ENCODE data around the gene PARD6B. TPM values are rescaled to one million over a fixed set of nuclear protein-coding genes. Genes with fewer than 3 reads are reported as not detected.
A peak's percentile ranks its signal among the peaks of the same experiment; 100 is the strongest.

The PARD6B gene
- polyA plus RNA-seq, 1 donor from 2014 or later: 5.9 TPM

- H3K27me3 ChIP-seq (ENCODE audit: insufficient read depth, low read depth, low read length): no peaks in the 10 kb centered on the region
- no peaks in the 10 kb centered on the region for H3K9me3 ChIP-seq (ENCODE audit: low read length)
- H3F3A ChIP-seq (ENCODE audit: insufficient read depth, low read length, poor library complexity, severe bottlenecking): no peaks in the 10 kb centered on the region
- H3K9ac ChIP-seq (ENCODE audit: low read length): peak within 1 kb of the TSS; percentile 89
- H3K27ac ChIP-seq (ENCODE audit: low read length): peak within 1 kb of the TSS; percentile 53
- no peaks in the 10 kb centered on the region for H3K79me2 ChIP-seq (replicated peaks; ENCODE audit: insufficient read depth, low read length)
- H3K9me2 ChIP-seq (ENCODE audit: insufficient read depth, low read length): no peaks in the 10 kb centered on the region
- no peaks in the 10 kb centered on the region for H3K36me3 ChIP-seq (ENCODE audit: insufficient read depth, low read length)
- no peak for TF ChIP-seq EZH2 (IDR thresholded peaks at IDR 0.05; ENCODE audit: borderline replicate concordance, insufficient read depth, low read length, poor library complexity, severe bottlenecking)
- TF ChIP-seq EP300 (conservative IDR thresholded peaks at IDR 0.05; ENCODE audit: poor library complexity, severe bottlenecking): peak; percentile 44
- peak; percentile 55 for TF ChIP-seq POLR2AphosphoS5 (IDR thresholded peaks at IDR 0.05)
- peak; percentile 70 for TF ChIP-seq MXI1 (conservative IDR thresholded peaks at IDR 0.05; ENCODE audit: poor library complexity, severe bottlenecking)
- peak; percentile 37 for TF ChIP-seq TAF1 (IDR thresholded peaks at IDR 0.05; ENCODE audit: low read depth)
- TF ChIP-seq RAD21 (conservative IDR thresholded peaks at IDR 0.05): peak; percentile 90
- peak; percentile 84 for TF ChIP-seq SMC3 (conservative IDR thresholded peaks at IDR 0.05; ENCODE audit: poor library complexity)
- TF ChIP-seq REST (IDR thresholded peaks at IDR 0.05; ENCODE audit: borderline replicate concordance): peak; percentile 24
- TF ChIP-seq, protein P1, sequence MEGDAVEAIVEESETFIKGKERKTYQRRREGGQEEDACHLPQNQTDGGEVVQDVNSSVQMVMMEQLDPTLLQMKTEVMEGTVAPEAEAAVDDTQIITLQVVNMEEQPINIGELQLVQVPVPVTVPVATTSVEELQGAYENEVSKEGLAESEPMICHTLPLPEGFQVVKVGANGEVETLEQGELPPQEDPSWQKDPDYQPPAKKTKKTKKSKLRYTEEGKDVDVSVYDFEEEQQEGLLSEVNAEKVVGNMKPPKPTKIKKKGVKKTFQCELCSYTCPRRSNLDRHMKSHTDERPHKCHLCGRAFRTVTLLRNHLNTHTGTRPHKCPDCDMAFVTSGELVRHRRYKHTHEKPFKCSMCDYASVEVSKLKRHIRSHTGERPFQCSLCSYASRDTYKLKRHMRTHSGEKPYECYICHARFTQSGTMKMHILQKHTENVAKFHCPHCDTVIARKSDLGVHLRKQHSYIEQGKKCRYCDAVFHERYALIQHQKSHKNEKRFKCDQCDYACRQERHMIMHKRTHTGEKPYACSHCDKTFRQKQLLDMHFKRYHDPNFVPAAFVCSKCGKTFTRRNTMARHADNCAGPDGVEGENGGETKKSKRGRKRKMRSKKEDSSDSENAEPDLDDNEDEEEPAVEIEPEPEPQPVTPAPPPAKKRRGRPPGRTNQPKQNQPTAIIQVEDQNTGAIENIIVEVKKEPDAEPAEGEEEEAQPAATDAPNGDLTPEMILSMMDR (IDR thresholded peaks at IDR 0.05; ENCODE audit: poor library complexity, severe bottlenecking): peak; percentile 98
- H3K4me3 ChIP-seq (ENCODE audit: low read length): peak within 1 kb of the TSS; percentile 96
- H3K4me2 ChIP-seq (ENCODE audit: low read length): peak within 1 kb of the TSS; percentile 70
- H4K20me1 ChIP-seq (ENCODE audit: insufficient read depth): no peaks in the 10 kb centered on the region
- peak within 1 kb of the TSS; percentile 83 for H2AFZ ChIP-seq (ENCODE audit: low read depth, low read length)
Measured at GRCh38 chr20:50794846-50795634, 63.7 kb downstream of the PARD6B start, which contains the start of gene BCAS4. Gene BCAS4 (plus strand): TSS chr20:50795061. CDS start chr20:50795084, 23 bp downstream.

GRCh38 chr20:50797142-50797541, 65.8 kb downstream of the PARD6B start:
- H3K4me3 ChIP-seq (ENCODE audit: low read length): no peak overlapping the region
- H3K27me3 ChIP-seq (ENCODE audit: insufficient read depth, low read depth, low read length): no peaks in the 10 kb centered on the region
- no peaks in the 10 kb centered on the region for H3K79me2 ChIP-seq (replicated peaks; ENCODE audit: insufficient read depth, low read length)
- H3F3A ChIP-seq (ENCODE audit: insufficient read depth, low read length, poor library complexity, severe bottlenecking): no peaks in the 10 kb centered on the region
- H3K9ac ChIP-seq (ENCODE audit: low read length): no peak overlapping the region
- no peak overlapping the region for H2AFZ ChIP-seq (ENCODE audit: low read depth, low read length)
- H3K9me2 ChIP-seq (ENCODE audit: insufficient read depth, low read length): no peaks in the 10 kb centered on the region
- H3K9me3 ChIP-seq (ENCODE audit: low read length): no peaks in the 10 kb centered on the region
- no peak overlapping the region for H3K4me2 ChIP-seq (ENCODE audit: low read length)
- TF ChIP-seq REST (IDR thresholded peaks at IDR 0.05; ENCODE audit: borderline replicate concordance) (no peak), MXI1 (conservative IDR thresholded peaks at IDR 0.05; ENCODE audit: poor library complexity, severe bottlenecking) (no peak), TAF1 (IDR thresholded peaks at IDR 0.05; ENCODE audit: low read depth) (no peak), RAD21 (conservative IDR thresholded peaks at IDR 0.05) (no peak), POLR2AphosphoS5 (IDR thresholded peaks at IDR 0.05) (no peak), SMC3 (conservative IDR thresholded peaks at IDR 0.05; ENCODE audit: poor library complexity) (no peak), EP300 (conservative IDR thresholded peaks at IDR 0.05; ENCODE audit: poor library complexity, severe bottlenecking) (no peak), EZH2 (IDR thresholded peaks at IDR 0.05; ENCODE audit: borderline replicate concordance, insufficient read depth, low read length, poor library complexity, severe bottlenecking) (no peak)
- TF ChIP-seq, protein P1 (IDR thresholded peaks at IDR 0.05; ENCODE audit: poor library complexity, severe bottlenecking): no peak
- H3K27ac ChIP-seq (ENCODE audit: low read length): no peak overlapping the region
- H3K36me3 ChIP-seq (ENCODE audit: insufficient read depth, low read length): no peaks in the 10 kb centered on the region
- no peaks in the 10 kb centered on the region for H4K20me1 ChIP-seq (ENCODE audit: insufficient read depth)

Measured in neural cell (in vitro differentiated cells).